HepG2 (cell line): ENCODE measurements around the gene TRMT112. TPM values are rescaled to one million over a fixed set of nuclear protein-coding genes. Genes with fewer than 3 reads are reported as not detected.

Source experiments
- ATF4 ChIP-seq, 2 experiments: fragments of 450-650 bp in 1 of 2; sonication (generic) in 1 of 2; formaldehyde crosslinking; IDR thresholded peaks; 2 replicates each; pipeline versions ENCODE4 v1.5.0 to v1.8.0; 2020 to 2022; ENCODE audit warnings: mild to moderate bottlenecking in 1 of 2, missing genetic modification reagents in 1 of 2
- CSRNP1 ChIP-seq: sonication (generic); formaldehyde crosslinking; IDR thresholded peaks from 2 replicates; pipeline ENCODE4 v1.8.1; 2023; ENCODE audit warnings: mild to moderate bottlenecking, missing genetic modification reagents
- KAT8 ChIP-seq: IDR thresholded peaks from 2 replicates; pipeline ENCODE4 v1.6.1; 2016; ENCODE audit warnings: missing genetic modification reagents, missing compliant biosample characterization
- MXD3 ChIP-seq: IDR thresholded peaks from 2 replicates; pipeline ENCODE4 v1.6.1; 2016; ENCODE audit warnings: mild to moderate bottlenecking, missing biosample characterization, missing genetic modification reagents
- PHF20 ChIP-seq: sonication (generic); formaldehyde crosslinking; IDR thresholded peaks from 2 replicates; pipeline ENCODE4 v1.5.0; 2020; ENCODE audit warnings: mild to moderate bottlenecking, missing genetic modification reagents
- TBP ChIP-seq: sonication (generic); formaldehyde crosslinking; IDR thresholded peaks from 2 replicates; pipeline ENCODE4 v1.5.0; 2020; ENCODE audit warnings: missing genetic modification reagents
- UBTF ChIP-seq: sonication (generic); formaldehyde crosslinking; IDR thresholded peaks from 2 replicates; pipeline ENCODE4 v1.4.0; 2020; ENCODE audit warnings: mild to moderate bottlenecking, missing genetic modification reagents
- ZBTB40 ChIP-seq, 2 experiments: fragments of 450-650 bp in 1 of 2; sonication (generic) in 1 of 2; formaldehyde crosslinking in 1 of 2; IDR thresholded peaks; 2 replicates each; pipeline versions ENCODE4 v1.6.1 to v1.8.0; 2016 to 2022; ENCODE audit warnings: antibody characterized with exemption in 1 of 2, mild to moderate bottlenecking in 1 of 2, missing genetic modification reagents in 1 of 2
- ZNF136 ChIP-seq: sonication (generic); formaldehyde crosslinking; IDR thresholded peaks from 2 replicates; pipeline ENCODE4 v1.8.1; 2022; ENCODE audit warnings: low read depth, mild to moderate bottlenecking, moderate library complexity, missing genetic modification reagents
- ZNF138 ChIP-seq: sonication (generic); formaldehyde crosslinking; IDR thresholded peaks from 2 replicates; pipeline ENCODE4 v1.5.0; 2020; ENCODE audit warnings: mild to moderate bottlenecking, low read depth, missing genetic modification reagents
- ZNF225 ChIP-seq: sonication (generic); formaldehyde crosslinking; IDR thresholded peaks from 2 replicates; pipeline ENCODE4 v1.4.0; 2020; ENCODE audit warnings: mild to moderate bottlenecking, missing genetic modification reagents
- ZNF883 ChIP-seq: sonication (generic); formaldehyde crosslinking; IDR thresholded peaks from 2 replicates; pipeline ENCODE4 v1.5.1; 2020; ENCODE audit warnings: mild to moderate bottlenecking, missing genetic modification reagents; ENCODE audit errors: not compliant biosample characterization
- polyA plus RNA-seq, 8 experiments: library from polyadenylated mRNA; depleted of rRNA in 3 of 8; stranded (reverse) in 7 of 8; unstranded in 1 of 8; fragments of >200 nt; fragmentation: Illumina TruSeq in 4 of 8; extraction: Trizol in 4 of 8; gene quantifications; 2 replicates each; pipeline versions ENCODE4 v1.2.1 to v1.2.3, GENCODE V29; 2011 to 2016; ENCODE audit warnings: low read depth in 4 of 8, missing spikeins in 1 of 8, mixed read lengths in 1 of 8; ENCODE audit not compliant: insufficient read depth in 1 of 8
- total RNA-seq, 5 experiments: library from RNA; depleted of rRNA; stranded (reverse); fragments of >200 nt; fragmentation: Illumina TruSeq; extraction: Trizol; gene quantifications; 2 replicates each; pipeline ENCODE4 v1.2.3, GENCODE V29; 2016; ENCODE audit warnings: low read depth in 1 of 5

The TRMT112 gene
- total and polyA plus RNA-seq, 2 of the 13 experiments (the other 11 are each of a cell fraction or from before 2014, with no cell fraction given): 186 to 409 TPM

GRCh38 chr11:64284048-64284961 is 33.1 kb downstream of the TRMT112 start, which contains the start of gene BAD (continued):
- TF ChIP-seq CSRNP1 (CRISPR knock-in tag) (no peak), TBP (CRISPR knock-in tag) (no peak), ZNF138 (no peak), KAT8 (CRISPR knock-in tag) (peak; percentile 37; the same call in 1 of the 2 replicates), ZBTB40 (IDR thresholded peaks at IDR 0.05) (no peak), ZBTB40 (CRISPR knock-in tag; IDR thresholded peaks at IDR 0.05) (no peak), PHF20 (CRISPR knock-in tag) (no peak; the same call in none of the 2 replicates), ATF4 (CRISPR knock-in tag; IDR thresholded peaks at IDR 0.05) (no peak), UBTF (peak; percentile 78), MXD3 (CRISPR knock-in tag) (no peak), ZNF883 (peak; percentile 37), ZNF136 (CRISPR knock-in tag) (no peak), ZNF225 (CRISPR knock-in tag) (peak; percentile 45; the same call in 1 of the 2 replicates)
